Esophagus squamous epithelium (tissue), 4 donors: ENCODE measurements around the gene SYT13.

Experiments
- CTCF ChIP-seq, 6 experiments: fragments of 450-650 bp in 4 of 6; fragments of 200-600 bp in 2 of 6; sonication (generic) in 2 of 6; IDR thresholded peaks; one replicate each; pipeline ENCODE4 v1.5.1; 2016 to 2019; ENCODE audit warnings: antibody characterized with exemption in 6 of 6, mild to moderate bottlenecking in 4 of 6, moderate library complexity in 4 of 6
- POLR2A ChIP-seq, 4 donors: fragments of 450-650 bp; IDR thresholded peaks; one replicate each; pipeline ENCODE4 v1.6.1; 2017; ENCODE audit warnings: antibody characterized with exemption in 4 of 4, mild to moderate bottlenecking in 4 of 4, moderate library complexity in 3 of 4

GRCh38 chr11:45273509-45273908, 12.6 kb downstream of the SYT13 start:
- TF ChIP-seq CTCF (IDR thresholded peaks at IDR 0.05) (no peak), POLR2A (IDR thresholded peaks at IDR 0.05) (no peak)
